ENCODE results near the gene CABLES1.
A peak's percentile ranks its signal among the peaks of the same experiment; 100 is the strongest.

CABLES1 gene

GRCh38 chr18:23249348-23249747 lies 114.1 kb downstream of the CABLES1 start:
- TF ChIP-seq, protein P1, sequence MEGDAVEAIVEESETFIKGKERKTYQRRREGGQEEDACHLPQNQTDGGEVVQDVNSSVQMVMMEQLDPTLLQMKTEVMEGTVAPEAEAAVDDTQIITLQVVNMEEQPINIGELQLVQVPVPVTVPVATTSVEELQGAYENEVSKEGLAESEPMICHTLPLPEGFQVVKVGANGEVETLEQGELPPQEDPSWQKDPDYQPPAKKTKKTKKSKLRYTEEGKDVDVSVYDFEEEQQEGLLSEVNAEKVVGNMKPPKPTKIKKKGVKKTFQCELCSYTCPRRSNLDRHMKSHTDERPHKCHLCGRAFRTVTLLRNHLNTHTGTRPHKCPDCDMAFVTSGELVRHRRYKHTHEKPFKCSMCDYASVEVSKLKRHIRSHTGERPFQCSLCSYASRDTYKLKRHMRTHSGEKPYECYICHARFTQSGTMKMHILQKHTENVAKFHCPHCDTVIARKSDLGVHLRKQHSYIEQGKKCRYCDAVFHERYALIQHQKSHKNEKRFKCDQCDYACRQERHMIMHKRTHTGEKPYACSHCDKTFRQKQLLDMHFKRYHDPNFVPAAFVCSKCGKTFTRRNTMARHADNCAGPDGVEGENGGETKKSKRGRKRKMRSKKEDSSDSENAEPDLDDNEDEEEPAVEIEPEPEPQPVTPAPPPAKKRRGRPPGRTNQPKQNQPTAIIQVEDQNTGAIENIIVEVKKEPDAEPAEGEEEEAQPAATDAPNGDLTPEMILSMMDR (IDR thresholded peaks at IDR 0.05; ENCODE audit: low read depth, low read length) = no peak
- H3K4me3 ChIP-seq (ENCODE audit: low read depth, low read length) = no peak overlapping the region
- DNase-seq (ENCODE audit: low read depth, low spot score) = no peak
- in situ Hi-C loops (cut with HindIII; ENCODE audit: low sequenced_read_pairs) = no loop called here

- H3K4me3 ChIP-seq (ENCODE audit: low read depth, low read length) = no peak overlapping the region
- in situ Hi-C loops (cut with HindIII; ENCODE audit: low sequenced_read_pairs) = no loop called here
Observed at GRCh38 chr18:23250893-23251656, 115.8 kb downstream of the CABLES1 start.

GRCh38 chr18:23253630-23254029 lies 118.3 kb downstream of the CABLES1 start:
- no peak overlapping the region for H3K4me3 ChIP-seq (ENCODE audit: low read depth, low read length)

More at GRCh38 chr18:23250893-23251656, 115.8 kb downstream of the CABLES1 start:
- no peak for DNase-seq (ENCODE audit: low read depth, low spot score)
- TF ChIP-seq, protein P1 (IDR thresholded peaks at IDR 0.05; ENCODE audit: low read depth, low read length) = no peak

GRCh38 chr18:23257137-23257536 lies 121.9 kb downstream of the CABLES1 start:
- in situ Hi-C loops (cut with HindIII; ENCODE audit: low sequenced_read_pairs) = no loop called here

More at GRCh38 chr18:23253630-23254029, 118.3 kb downstream of the CABLES1 start:
- TF ChIP-seq, protein P1 (IDR thresholded peaks at IDR 0.05; ENCODE audit: low read depth, low read length) = no peak
- in situ Hi-C loops (cut with HindIII; ENCODE audit: low sequenced_read_pairs) = no loop called here
- DNase-seq (ENCODE audit: low read depth, low spot score) = no peak

DNA sequence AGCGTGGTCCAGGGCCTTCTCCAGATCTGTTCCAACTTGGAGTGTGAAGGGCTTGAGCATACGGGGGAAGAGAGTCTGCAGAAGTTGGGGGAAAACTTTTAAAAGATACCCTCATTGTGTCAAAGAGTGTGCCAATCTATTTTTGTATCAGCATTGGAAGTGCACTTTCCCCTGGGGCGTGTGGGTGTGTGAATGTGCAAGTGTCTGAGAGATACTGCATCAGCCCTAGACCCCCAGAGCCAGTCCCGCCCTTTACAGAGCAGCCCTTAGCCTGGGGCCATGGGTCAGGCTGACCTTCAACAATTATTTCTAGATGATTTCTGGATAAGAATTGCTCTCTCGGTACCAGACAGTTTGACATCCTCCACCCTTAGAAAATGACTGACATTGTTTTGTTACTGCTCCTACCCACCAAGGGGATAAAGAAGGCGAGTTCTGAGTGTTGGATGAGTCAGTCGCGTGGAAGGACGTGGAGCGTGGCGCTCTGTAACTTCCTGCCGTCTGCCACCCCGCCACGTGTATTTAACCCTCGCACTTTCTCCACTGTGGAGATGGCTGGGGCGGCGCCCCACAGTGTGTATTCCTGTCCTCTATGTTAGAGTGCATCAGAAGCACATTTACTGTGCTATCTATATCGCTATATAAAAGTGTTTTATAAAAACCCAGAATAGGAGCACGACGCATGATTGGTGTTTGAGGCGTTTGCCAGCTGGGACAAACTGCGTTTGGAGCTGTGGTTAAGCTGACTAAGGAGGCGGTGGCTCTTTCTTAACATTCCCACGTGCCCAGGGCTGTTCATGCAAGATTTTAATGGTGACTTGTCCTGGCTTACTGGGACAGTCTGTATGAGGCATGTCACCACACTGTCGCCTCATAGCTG lies 122.6 kb downstream of the CABLES1 start:
- in situ Hi-C loops (cut with HindIII; ENCODE audit: low sequenced_read_pairs) = no loop called here
- peak; percentile 44 for DNase-seq (ENCODE audit: low read depth, low spot score)
- no peak overlapping the region for H3K4me3 ChIP-seq (ENCODE audit: low read depth, low read length)
- TF ChIP-seq, protein P1 (IDR thresholded peaks at IDR 0.05; ENCODE audit: low read depth, low read length) = no peak

More at GRCh38 chr18:23257137-23257536, 121.9 kb downstream of the CABLES1 start:
- DNase-seq (ENCODE audit: low read depth, low spot score) = no peak
- no peak overlapping the region for H3K4me3 ChIP-seq (ENCODE audit: low read depth, low read length)
- TF ChIP-seq, protein P1 (IDR thresholded peaks at IDR 0.05; ENCODE audit: low read depth, low read length) = no peak

- DNase-seq (ENCODE audit: low read depth, low spot score) = no peak
- TF ChIP-seq, protein P1 (IDR thresholded peaks at IDR 0.05; ENCODE audit: low read depth, low read length) = no peak
- no peak overlapping the region for H3K4me3 ChIP-seq (ENCODE audit: low read depth, low read length)
- in situ Hi-C loops (cut with HindIII; ENCODE audit: low sequenced_read_pairs) = no loop called here
Observed at GRCh38 chr18:23258566-23259469, 123.5 kb downstream of the CABLES1 start.
